Panc1 (cell line): ENCODE data around the gene ZNF683. TPM values are rescaled to one million over a fixed set of nuclear protein-coding genes. Genes with fewer than 3 reads are reported as not detected.

Experiments
- ATAC-seq: fragments of 200-7000 bp; cut with Tn5 transposase; 2 replicates; pipeline ENCODE4 v1.9.1; 2020; ENCODE audit warnings: mild to moderate bottlenecking, moderate library complexity
- BruUV-seq: library from RNA; stranded (reverse); fragments of 400-500 nt; replicated peaks from 2 replicates; lab custom pipeline; 2021; lab: Mats Ljungman, UMichigan
- CTCF ChIA-PET: fragments of 300-600 bp; sonication (Branson Sonifier 250); formaldehyde crosslinking; loops from one replicate; lab custom pipeline; 2022; ENCODE audit warnings: antibody characterized with exemption; lab: Charles Lee
- POLR2A ChIA-PET: fragments of 300-600 bp; sonication (Branson Sonifier 250); formaldehyde crosslinking; loops from one replicate; lab custom pipeline; 2022; ENCODE audit warnings: antibody characterized with exemption; lab: Charles Lee
- DNase-seq: peaks from one replicate; pipeline ENCODE4 v3.0.0-alpha.2; 2010; ENCODE audit warnings: low read depth, low spot score
- H3K27ac ChIP-seq: 2 replicates; pipeline ENCODE4 v1.5.1; 2011; ENCODE audit warnings: mild to moderate bottlenecking, low read length, inconsistent platforms
- H3K27me3 ChIP-seq: fragments of 200-500 bp; sonication (Bioruptor generic); 2 replicates; pipeline ENCODE4 v1.6.0; 2014; ENCODE audit warnings: low read length, inconsistent platforms; ENCODE audit not compliant: control insufficient read depth, insufficient read depth
- H3K36me3 ChIP-seq: fragments of 200-500 bp; sonication (Bioruptor generic); 2 replicates; pipeline ENCODE4 v1.5.1; 2014; ENCODE audit warnings: inconsistent platforms, mild to moderate bottlenecking, low read length, moderate library complexity; ENCODE audit not compliant: control insufficient read depth, insufficient read depth
- H3K4me1 ChIP-seq: 2 replicates; pipeline ENCODE4 v1.5.1; 2011; ENCODE audit warnings: inconsistent platforms, mild to moderate bottlenecking, low read length, moderate library complexity; ENCODE audit not compliant: control insufficient read depth, insufficient read depth
- H3K4me3 ChIP-seq, 2 experiments: 2 replicates each; pipeline ENCODE4 v1.5.1; 2011 to 2012; ENCODE audit warnings: low read depth in 2 of 2, low read length in 2 of 2, mild to moderate bottlenecking in 2 of 2, inconsistent platforms in 1 of 2, moderate library complexity in 1 of 2
- H3K9me3 ChIP-seq: fragments of 200-500 bp; sonication (Bioruptor generic); 2 replicates; pipeline ENCODE4 v1.5.1; 2014; ENCODE audit warnings: low read depth, mild to moderate bottlenecking, inconsistent platforms, low read length, moderate library complexity; ENCODE audit not compliant: control insufficient read depth, insufficient read depth
- POLR2AphosphoS5 ChIP-seq: IDR thresholded peaks from 2 replicates; pipeline ENCODE4 v1.6.1; 2012; ENCODE audit warnings: mild to moderate bottlenecking, low read depth, low read length, moderate library complexity
- SIN3A ChIP-seq: IDR thresholded peaks from 2 replicates; pipeline ENCODE4 v1.6.1; 2012; ENCODE audit warnings: low read depth, mild to moderate bottlenecking, low read length, moderate library complexity, borderline replicate concordance; ENCODE audit not compliant: insufficient read depth
- in situ Hi-C: cut with HindIII; loops from 2 replicates; pipeline ENCODE4 v1.10.0; 2016; ENCODE audit warnings: low sequenced_read_pairs, low pct_unique_long_range_greater_than_20kb
- intact Hi-C: fragments of 100-400 bp; cut with micrococcal nuclease; formaldehyde crosslinking; loops from one replicate; pipeline ENCODE4 v1.10.0; 2022; ENCODE audit not compliant: unreplicated experiment
- total RNA-seq: library from RNA; stranded (reverse); gene quantifications from one replicate; pipeline ENCODE4 v1.2.1, GENCODE V29; 2021; ENCODE audit not compliant: unreplicated experiment
- TF ChIP-seq, protein P1 (sequence below): fragments of 450-650 bp; IDR thresholded peaks from 2 replicates; pipeline ENCODE4 v1.5.1; 2017; ENCODE audit warnings: mild to moderate bottlenecking
- TF ChIP-seq, protein P2 (sequence below), 2 experiments: IDR thresholded peaks; 2 replicates each; pipeline ENCODE4 v1.6.1; 2011 to 2012; ENCODE audit warnings: low read depth in 2 of 2, control low read depth in 1 of 2, low read length in 1 of 2, mild to moderate bottlenecking in 1 of 2, moderate library complexity in 1 of 2; ENCODE audit not compliant: insufficient read depth in 1 of 2

The ZNF683 gene
- total RNA-seq, 1 experiment from 2014 or later = not detected

DNA sequence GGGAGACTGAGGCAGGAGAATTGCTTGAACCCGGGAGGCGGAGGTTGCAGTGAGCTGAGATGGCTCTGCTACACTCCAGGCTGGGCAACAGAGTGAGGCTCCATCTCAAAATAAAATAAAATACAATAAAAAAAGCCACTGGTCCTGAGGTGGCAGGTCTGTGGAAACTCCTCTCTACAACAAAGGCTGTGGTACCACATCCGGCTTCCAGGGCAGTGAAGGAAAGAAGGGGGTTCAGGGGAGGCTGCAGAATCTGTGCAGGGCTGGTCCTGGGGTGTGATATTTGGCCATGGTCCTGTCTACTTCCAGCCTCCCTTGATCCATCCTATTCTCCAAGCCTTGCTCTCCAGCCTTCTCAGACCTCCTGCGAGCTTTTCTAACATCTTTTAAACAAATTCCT, 731 bp upstream of the ZNF683 start:
- ATAC-seq (no peak), DNase-seq (no peak)
- Histone ChIP-seq H3K4me3 (no peak overlapping the region), H3K9me3 (no peaks in the 10 kb centered on the region), H3K4me1 (no peaks in the 10 kb centered on the region), H3K27ac (no peak overlapping the region), H3K36me3 (no peaks in the 10 kb centered on the region), H3K27me3 (no peaks in the 10 kb centered on the region)
- ChIA-PET CTCF (interaction anchor here (0.7 to 0.9 kb wide), 2 partner anchors 11 to 318 kb away, joined by 3 to 5 read pairs; no protein-coding TSS in a partner anchor), POLR2A (no interaction called here)
- intact Hi-C loops = no loop called here
- TF ChIP-seq, protein P1, sequence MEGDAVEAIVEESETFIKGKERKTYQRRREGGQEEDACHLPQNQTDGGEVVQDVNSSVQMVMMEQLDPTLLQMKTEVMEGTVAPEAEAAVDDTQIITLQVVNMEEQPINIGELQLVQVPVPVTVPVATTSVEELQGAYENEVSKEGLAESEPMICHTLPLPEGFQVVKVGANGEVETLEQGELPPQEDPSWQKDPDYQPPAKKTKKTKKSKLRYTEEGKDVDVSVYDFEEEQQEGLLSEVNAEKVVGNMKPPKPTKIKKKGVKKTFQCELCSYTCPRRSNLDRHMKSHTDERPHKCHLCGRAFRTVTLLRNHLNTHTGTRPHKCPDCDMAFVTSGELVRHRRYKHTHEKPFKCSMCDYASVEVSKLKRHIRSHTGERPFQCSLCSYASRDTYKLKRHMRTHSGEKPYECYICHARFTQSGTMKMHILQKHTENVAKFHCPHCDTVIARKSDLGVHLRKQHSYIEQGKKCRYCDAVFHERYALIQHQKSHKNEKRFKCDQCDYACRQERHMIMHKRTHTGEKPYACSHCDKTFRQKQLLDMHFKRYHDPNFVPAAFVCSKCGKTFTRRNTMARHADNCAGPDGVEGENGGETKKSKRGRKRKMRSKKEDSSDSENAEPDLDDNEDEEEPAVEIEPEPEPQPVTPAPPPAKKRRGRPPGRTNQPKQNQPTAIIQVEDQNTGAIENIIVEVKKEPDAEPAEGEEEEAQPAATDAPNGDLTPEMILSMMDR = no peak
- TF ChIP-seq POLR2AphosphoS5 (no peak), SIN3A (no peak)
- TF ChIP-seq, protein P2, sequence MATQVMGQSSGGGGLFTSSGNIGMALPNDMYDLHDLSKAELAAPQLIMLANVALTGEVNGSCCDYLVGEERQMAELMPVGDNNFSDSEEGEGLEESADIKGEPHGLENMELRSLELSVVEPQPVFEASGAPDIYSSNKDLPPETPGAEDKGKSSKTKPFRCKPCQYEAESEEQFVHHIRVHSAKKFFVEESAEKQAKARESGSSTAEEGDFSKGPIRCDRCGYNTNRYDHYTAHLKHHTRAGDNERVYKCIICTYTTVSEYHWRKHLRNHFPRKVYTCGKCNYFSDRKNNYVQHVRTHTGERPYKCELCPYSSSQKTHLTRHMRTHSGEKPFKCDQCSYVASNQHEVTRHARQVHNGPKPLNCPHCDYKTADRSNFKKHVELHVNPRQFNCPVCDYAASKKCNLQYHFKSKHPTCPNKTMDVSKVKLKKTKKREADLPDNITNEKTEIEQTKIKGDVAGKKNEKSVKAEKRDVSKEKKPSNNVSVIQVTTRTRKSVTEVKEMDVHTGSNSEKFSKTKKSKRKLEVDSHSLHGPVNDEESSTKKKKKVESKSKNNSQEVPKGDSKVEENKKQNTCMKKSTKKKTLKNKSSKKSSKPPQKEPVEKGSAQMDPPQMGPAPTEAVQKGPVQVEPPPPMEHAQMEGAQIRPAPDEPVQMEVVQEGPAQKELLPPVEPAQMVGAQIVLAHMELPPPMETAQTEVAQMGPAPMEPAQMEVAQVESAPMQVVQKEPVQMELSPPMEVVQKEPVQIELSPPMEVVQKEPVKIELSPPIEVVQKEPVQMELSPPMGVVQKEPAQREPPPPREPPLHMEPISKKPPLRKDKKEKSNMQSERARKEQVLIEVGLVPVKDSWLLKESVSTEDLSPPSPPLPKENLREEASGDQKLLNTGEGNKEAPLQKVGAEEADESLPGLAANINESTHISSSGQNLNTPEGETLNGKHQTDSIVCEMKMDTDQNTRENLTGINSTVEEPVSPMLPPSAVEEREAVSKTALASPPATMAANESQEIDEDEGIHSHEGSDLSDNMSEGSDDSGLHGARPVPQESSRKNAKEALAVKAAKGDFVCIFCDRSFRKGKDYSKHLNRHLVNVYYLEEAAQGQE (IDR thresholded peaks at IDR 0.05; ENCODE audit: insufficient read depth in 1 of 2, low read depth in 2 of 2, low read length in 1 of 2) = no peak
- in situ Hi-C loops = no loop called here
- no TSS peak for BruUV-seq

DNA sequence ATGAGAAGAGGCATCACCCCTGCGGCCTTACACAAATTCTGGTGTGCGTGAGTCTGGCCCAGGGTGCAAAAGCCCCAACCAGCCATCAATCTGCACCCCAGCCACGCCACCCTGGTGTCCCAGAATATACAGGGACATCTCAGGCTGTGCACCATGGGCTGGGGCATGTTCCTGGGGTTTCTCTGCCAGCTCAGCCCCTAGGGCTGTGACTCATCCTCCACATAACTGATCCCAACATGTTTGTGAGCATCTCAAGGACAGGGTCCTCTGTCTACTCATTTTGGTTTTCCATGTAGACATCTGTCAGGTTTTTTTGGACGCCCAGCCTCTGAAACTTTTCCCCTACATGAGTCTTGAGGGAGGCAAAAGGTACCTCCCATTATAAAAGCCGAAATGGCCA, 511 bp downstream of the ZNF683 start:
- Histone ChIP-seq H3K4me3 (no peak overlapping the region), H3K27me3 (no peaks in the 10 kb centered on the region), H3K36me3 (no peaks in the 10 kb centered on the region), H3K27ac (no peak overlapping the region), H3K4me1 (no peaks in the 10 kb centered on the region), H3K9me3 (no peaks in the 10 kb centered on the region)
- ChIA-PET CTCF (no interaction called here), POLR2A (no interaction called here)
- no peak for ATAC-seq
- TF ChIP-seq, protein P2 (IDR thresholded peaks at IDR 0.05; ENCODE audit: insufficient read depth in 1 of 2, low read depth in 2 of 2, low read length in 1 of 2) = no peak
- no peak for TF ChIP-seq POLR2AphosphoS5
- BruUV-seq = no TSS peak
- in situ Hi-C loops (no loop called here), intact Hi-C loops (no loop called here)
- DNase-seq = no peak
